WTC11 (cell line): ENCODE results near the gene NOC2L.

Experiments used
- NR1H2 ChIP-seq: sonication (generic); formaldehyde crosslinking; IDR thresholded peaks from 2 replicates; pipeline ENCODE4 v1.9.0; 2021; ENCODE audit warnings: mild to moderate bottlenecking, moderate library complexity, missing genetic modification reagents
- ZSCAN18 ChIP-seq: fragments of 250-450 bp; sonication (Bioruptor Pico); IDR thresholded peaks from 2 replicates; pipeline ENCODE4 v2.1.2; 2022; ENCODE audit warnings: mild to moderate bottlenecking, moderate library complexity
- TF ChIP-seq, protein P1 (sequence below): fragments of 200-600 bp; IDR thresholded peaks from 2 replicates; pipeline ENCODE4 v1.8.0; 2022; ENCODE audit warnings: antibody characterized with exemption

GRCh38 chr1:941015-941587 lies 18.0 kb downstream of the NOC2L start:
- TF ChIP-seq, protein P1, sequence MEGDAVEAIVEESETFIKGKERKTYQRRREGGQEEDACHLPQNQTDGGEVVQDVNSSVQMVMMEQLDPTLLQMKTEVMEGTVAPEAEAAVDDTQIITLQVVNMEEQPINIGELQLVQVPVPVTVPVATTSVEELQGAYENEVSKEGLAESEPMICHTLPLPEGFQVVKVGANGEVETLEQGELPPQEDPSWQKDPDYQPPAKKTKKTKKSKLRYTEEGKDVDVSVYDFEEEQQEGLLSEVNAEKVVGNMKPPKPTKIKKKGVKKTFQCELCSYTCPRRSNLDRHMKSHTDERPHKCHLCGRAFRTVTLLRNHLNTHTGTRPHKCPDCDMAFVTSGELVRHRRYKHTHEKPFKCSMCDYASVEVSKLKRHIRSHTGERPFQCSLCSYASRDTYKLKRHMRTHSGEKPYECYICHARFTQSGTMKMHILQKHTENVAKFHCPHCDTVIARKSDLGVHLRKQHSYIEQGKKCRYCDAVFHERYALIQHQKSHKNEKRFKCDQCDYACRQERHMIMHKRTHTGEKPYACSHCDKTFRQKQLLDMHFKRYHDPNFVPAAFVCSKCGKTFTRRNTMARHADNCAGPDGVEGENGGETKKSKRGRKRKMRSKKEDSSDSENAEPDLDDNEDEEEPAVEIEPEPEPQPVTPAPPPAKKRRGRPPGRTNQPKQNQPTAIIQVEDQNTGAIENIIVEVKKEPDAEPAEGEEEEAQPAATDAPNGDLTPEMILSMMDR = no peak
- TF ChIP-seq ZSCAN18 (no peak), NR1H2 (CRISPR knock-in tag) (no peak)
